NCI-H2107 (cell line): ENCODE measurements around the gene GPATCH4.
A peak's percentile ranks its signal among the peaks of the same experiment; 100 is the strongest.
"Not testable (repeated sequence)": the region's sequence is repeated elsewhere in the genome, so short reads cannot be mapped to it uniquely, and the experiment has no call there.

Source experiments
- DNase-seq: peaks from one replicate; lab custom pipeline; 2025; lab: John Stamatoyannopoulos, UW

GPATCH4 gene

DNA sequence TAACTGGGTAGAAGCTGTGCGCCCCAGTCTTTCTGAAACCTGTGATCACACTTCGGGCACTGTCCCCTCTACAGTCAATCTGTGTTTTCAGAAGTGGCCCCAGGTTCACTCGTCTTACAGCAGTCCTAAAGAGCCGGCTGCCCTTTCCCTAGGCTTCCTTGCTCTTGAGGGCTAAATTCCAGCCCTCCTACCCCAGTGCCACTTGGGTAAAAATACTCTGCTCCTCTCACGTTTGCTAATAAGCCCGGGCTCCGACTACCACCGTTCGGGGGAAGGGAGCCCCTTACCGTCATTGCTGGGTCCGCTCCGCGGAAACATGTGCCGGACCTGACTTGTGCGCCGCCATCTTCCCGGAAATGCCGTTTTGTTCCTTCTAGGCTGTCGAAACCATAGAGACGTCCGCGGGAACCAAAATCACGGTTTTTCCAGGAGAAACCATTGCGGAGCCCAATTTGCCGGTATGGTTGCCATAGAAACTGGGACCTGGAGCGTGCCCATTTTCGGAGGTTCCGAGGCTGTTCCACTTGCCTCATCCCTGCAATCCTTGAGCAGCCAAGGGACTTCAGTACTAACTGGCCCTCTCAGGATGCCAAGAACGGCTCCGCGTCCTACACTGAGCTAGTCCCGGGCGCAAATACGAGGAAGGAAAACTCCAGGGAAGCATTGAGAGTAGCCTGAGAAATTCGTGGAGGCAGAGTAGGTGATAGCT lies at the start of gene GPATCH4:
GPATCH4 (minus strand) TSS at position 358 of the 709 bp plus-strand sequence.
- peak; percentile 70 for DNase-seq

DNA sequence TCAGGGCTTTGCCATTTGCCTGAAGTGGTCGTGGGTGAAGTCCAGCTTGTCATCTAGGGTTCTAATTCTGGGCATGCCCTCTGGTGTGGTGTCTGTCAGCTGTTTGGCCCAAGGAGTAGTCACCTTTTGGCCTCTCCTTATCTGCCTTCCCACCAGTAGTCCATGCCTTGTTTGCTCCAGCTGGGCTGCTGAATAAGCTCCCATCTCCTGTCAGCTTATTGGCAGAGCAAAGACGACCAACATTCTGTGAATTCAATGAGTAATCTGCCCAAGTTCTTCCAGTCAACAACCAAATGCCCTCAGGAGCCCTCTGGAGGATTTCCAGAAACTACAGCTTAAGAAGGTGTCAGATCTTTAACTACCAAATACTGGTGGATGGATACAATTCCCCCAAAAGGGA lies 47.7 kb upstream of the GPATCH4 start:
- DNase-seq, result no peak

DNA sequence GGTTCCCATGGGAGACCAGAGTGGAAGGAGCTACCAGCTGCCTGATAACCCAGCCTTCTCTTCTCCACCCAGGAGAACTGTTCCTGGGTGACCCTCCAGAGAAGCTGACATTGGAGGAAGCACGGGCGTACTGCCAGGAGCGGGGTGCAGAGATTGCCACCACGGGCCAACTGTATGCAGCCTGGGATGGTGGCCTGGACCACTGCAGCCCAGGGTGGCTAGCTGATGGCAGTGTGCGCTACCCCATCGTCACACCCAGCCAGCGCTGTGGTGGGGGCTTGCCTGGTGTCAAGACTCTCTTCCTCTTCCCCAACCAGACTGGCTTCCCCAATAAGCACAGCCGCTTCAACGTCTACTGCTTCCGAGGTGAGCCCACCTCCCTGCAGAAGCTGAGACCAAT lies 47.2 kb upstream of the GPATCH4 start:
- DNase-seq, result no peak

DNA sequence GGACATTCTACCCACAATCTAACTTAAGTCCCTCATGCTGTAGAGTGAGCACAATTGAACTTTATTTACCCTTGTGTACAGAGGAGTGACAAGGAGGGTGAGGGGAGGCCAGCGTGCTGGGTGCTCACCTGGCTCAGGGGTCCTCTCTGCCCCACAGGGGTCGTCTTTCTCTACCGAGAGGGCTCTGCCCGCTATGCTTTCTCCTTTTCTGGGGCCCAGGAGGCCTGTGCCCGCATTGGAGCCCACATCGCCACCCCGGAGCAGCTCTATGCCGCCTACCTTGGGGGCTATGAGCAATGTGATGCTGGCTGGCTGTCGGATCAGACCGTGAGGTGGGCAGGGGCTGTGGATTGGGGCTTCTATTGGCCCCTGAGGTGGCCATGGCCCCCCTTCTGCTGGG lies 46.1 kb upstream of the GPATCH4 start:
- no peak for DNase-seq

DNA sequence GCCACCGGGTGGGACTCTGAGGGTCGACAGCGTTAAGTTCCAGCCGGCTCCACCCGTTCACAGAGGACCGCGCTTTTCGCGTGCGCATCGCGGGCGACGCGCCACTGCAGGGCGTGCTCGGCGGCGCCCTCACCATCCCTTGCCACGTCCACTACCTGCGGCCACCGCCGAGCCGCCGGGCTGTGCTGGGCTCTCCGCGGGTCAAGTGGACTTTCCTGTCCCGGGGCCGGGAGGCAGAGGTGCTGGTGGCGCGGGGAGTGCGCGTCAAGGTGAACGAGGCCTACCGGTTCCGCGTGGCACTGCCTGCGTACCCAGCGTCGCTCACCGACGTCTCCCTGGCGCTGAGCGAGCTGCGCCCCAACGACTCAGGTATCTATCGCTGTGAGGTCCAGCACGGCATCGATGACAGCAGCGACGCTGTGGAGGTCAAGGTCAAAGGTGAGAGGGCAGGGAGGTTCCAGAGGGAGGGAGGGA lies 45.5 kb upstream of the GPATCH4 start:
- no peak for DNase-seq

DNA sequence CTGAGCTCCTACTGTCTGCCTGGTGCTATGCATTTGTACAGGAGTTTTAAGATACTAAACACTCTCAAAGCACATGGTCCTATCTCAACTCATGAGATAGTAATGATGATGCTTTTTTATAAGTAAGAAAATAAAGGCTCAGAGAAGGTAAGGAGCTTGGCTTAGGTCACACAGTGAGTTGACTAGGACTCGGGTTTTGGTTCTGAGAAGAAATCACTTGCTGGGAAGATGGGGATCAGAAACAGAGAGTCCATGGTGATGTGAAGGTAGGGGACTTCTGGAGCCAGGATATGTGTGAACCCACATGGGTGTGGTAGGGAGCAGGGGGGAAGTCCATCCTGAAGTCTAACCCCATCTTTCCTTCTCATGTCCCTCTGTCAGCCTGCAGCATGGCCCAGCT lies 44.4 kb upstream of the GPATCH4 start:
- DNase-seq, result no peak

DNA sequence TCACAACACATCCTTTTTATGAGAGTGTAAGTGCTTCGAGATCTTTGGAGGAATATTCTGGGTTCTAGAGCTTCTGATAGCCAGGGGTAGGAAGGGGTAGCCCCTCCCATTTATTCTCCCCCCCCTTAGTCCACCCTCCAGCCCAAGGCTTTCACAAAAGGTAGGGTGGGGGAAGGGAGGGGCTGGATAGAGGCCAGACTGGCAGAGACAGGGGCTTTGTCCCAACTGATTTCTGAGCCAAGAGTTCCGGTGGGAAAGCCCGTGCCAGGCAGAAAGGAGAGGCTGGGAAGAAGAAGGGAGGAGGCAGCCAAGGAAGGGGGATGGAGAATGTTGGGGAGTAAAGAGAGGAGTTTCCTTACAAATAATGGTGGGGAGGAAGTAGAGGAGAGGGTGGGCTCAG lies 43.8 kb upstream of the GPATCH4 start:
- no peak for DNase-seq

DNA sequence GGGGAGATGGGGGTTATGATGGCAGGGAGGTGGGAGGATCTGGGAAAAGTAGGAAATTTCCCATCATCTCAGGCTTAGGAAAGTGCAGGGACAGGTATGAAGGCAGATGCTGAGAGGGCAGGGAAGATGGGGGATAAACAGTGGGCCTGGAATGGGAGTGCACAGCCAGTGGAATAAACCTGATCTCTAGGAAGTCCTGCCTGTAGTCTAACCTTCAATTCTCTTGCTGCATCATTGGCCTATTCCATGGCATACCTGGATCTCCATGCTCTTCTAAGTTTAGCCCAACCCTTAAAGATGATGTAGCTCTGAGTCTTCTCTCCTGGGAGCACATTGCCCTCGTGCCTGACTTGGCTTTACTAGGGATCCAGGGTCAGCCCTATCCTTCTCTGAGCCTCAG lies 43.4 kb upstream of the GPATCH4 start:
- no peak for DNase-seq

DNA sequence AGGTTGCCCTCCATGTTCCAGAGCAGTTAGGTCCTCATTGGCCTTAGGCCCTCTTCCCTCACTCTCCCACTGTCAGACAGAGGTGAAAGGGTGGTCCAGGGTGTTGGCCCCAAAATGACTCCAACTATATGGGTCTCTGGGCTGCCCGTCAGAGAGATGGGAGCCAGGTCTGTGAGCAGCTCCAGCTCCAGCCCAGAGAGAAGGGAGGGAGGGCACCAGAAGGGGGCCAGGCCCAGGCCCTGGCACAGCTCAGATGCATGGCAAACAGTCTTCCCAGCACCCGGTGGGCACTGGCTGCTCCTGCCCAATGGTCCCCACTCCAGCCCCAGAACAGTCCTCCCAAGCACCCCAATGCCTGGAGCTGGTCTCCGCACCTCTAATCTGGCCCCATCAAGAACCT lies 42.9 kb upstream of the GPATCH4 start:
- no peak for DNase-seq

DNA sequence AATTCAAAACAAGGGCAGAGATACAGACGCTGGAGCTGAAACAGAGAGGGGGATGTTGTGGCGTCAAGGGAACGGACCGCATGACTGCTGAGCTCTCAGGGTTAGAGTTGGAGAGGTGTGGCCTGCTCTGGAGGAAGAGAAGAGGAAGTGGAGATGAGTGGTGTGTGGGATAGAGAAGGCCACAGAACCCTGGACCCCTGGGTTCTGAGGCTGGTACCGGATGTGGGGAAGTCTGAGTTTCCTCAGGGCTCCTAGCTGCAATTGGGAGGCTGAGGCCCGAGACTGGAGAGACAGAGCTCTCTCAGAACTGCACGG lies 42.5 kb upstream of the GPATCH4 start:
- DNase-seq, result no peak

DNA sequence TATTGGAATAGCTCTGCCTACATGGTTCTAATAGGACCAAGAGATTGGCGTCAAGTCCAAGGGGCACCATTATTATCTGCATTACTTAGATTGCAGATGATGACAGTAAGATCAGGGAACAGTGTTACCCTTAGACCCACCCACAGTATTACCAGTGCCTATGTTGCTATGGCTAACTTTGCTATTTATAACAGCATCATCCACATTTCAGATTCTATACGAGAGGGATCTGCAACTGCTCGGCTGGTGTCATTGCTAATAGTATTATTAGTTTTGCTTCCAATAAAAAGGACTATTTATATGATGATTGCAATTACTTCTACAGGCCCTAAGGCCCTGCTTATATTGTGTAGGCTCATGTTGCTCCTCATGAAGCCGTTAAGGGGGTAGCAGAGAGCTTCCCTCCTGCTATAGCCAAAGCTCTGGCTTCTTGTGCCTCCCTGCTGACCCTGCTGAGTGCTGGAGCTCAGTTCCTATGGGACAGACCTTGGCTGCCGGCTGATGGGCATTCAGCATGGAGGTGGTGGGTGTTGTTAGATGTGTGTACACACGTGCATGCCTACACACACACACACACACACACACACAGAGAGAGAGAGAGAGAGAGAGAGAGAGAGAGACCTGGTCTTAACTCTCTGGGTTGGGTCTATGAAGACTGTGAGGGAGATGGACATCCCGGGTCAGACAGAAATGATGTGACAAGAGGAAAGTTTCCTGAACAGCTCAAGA lies 41.9 kb upstream of the GPATCH4 start:
- DNase-seq, result no peak

DNA sequence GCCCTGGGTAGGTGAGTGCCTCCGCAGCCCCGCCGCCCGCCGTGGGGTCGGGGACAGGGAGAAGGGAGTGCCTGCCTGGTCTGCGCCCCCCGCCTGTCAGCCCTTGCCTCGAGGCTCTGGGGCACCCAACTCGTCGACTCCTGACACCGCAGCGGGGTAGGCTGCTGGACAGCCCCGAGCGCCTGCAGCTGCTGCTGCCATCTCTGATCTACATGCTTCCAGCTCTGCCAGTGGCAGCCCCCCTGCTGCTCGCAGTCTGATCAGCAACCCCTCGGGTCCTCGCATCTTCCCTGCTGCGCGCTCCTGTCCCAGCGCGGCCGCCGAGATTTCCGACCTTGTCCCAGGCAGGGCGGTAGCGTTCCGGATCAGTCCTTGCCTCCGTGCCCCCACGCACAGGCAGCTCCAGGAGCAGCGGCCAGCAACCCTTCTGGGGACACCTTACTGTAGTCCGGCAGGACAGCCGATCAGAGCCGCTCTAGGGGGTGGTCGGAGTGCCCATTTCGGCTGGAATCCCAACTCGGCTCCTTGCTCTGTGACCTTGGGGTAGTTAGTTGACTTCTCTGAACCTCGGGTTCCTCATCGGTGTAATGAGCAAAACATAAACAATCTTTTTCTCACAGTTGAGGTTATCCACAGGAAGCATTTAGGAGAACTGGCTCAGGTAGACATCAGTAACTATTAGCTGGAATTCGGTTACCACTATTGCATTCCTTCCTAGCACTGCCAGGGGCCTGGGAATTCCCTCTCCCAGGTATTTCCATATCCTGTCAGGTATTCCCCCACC lies 41.2 kb upstream of the GPATCH4 start:
- DNase-seq, result no peak

DNA sequence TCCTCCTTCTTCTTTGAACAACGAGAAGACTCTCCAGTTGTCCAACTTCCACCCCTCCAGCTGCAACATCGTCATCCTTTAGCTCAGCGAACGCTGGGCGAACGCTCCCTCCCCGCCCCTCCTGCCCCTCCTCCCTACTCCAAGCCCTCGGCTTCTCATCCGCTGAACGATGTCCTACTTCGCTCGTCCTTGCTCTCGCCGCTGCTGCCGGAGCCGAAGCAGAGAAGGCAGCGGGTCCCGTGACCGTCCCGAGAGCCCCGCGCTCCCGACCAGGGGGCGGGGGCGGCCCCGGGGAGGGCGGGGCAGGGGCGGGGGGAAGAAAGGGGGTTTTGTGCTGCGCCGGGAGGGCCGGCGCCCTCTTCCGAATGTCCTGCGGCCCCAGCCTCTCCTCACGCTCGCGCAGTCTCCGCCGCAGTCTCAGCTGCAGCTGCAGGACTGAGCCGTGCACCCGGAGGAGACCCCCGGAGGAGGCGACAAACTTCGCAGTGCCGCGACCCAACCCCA lies 40.5 kb upstream of the GPATCH4 start, which contains the start of gene BCAN:
BCAN (plus strand) TSS at position 357 of the 504 bp plus-strand sequence. CDS start 3,938 bp downstream, outside the sequence.
- no peak for DNase-seq

DNA sequence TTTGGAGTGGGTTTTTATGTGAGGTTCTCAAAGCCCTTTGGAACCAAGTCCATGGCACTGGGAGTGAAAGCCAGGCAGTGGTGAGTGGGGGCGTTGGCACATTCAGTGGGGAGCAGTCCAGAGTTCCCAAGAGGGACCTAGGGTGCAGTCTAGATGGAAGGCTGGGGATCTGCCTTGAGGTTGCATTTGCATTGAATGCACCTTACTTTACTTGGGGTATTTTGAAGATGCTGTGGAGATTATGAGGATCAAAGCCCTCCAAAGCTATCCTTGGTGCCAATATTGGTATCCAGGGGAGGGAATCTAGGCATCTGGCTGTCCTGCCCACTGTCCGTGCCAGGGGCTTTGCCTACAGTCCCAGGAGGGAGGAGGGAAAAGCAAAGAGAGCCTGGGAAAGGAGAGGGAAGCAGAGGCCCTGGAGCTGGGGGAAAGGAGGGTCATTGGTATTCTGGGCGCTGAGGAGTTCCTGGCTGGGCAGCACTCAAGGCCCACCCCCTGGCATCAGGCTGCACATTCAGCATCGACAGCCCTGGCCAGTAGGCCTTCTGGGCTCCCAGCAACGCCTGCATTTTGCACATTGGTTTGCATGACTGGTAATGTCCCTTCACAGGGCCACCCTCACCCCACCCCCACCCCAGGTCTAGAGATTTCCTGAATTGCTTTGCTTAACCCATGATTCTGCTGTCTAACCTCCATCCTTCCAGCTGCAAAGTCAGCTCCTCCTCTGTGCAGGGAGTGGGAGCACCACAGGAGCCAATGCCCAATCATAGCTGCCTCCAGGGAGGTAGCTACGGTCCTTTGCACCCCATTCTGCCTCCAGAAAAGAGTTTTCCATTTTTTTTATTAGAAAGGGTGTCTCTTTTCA lies 39.8 kb upstream of the GPATCH4 start:
- DNase-seq, result no peak

DNA sequence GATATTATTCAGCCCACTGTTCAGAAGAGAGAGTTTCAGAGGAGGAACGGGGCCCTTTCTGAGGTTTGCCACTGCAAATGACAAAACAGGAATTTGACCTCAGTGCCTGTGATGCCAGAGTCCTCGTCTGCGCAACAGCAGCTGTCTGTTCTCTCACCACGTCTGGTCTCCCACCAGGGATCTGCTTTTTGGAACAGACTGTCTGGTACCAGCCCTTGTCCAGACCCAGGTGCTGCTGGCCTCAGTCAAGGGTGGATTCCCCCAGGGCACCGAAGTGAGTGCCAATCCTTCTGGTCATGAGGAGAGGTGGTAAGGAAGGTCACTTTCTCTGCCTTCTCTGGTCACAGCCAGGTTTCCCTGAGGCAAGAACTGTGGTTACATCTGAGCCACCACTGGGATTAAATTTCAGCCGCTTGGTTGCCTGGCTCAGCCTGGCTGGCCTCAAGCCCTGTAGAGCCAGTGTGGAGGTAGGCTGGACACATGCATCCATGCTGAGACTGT lies 38.4 kb upstream of the GPATCH4 start:
- DNase-seq, result no peak

DNA sequence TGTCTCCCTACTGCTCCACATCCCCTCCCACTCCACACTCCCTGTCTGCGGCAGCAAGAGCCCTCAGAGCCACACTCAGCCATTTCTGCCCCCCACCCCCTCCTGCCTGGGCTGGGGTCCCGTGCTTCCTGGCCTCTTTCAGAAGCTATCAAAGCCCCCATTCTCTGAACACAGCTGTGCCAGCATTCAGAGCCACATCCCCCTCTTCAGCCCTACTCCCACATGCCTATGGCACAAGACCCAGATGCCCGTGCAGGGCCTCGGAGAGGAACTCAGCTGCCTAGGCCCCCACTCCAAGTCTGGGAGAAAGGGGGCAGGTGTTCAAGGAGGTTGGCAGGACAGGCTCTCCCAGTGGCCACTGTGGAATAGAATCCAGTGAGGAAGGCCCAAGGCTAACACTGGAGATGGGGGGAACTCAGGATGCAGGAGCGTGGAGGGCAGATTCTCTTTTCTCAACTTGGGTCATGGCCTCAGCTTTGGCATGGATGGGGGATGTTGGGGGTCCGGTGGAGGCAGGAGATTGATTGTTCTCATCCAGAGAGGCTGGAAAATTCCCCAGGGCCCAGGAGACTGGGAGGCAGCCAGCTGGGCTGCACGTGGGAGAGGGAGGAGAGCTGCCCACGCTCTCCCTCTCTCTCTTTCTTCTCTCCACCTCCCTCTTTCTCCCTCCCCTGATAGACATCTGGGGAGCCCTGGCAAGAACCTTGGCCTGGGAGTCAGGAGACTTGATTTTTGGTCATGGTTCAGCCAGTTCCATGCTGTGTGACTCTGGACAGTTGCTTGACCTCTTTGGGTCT lies 37.1 kb upstream of the GPATCH4 start:
- no peak for DNase-seq

DNA sequence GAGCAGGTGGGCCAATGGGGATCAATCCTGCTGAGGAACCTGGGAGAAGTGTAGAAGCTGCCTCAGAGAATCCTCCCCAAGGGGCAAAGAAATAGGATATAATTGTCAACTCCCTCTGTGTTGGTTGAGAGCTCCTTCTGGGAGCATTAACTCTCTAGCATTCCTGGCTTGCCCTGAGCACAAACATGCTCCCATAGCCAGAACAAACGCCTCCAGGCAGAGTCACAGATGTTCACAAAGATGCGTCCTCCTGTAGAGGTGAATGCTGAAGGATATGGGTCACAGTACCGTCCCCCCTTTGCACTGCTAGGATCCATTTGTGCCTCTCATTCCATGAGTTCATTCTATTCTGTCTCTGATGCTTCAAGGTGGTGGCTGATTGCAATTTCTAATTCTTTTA lies 31.1 kb upstream of the GPATCH4 start:
- DNase-seq, result no peak

DNA sequence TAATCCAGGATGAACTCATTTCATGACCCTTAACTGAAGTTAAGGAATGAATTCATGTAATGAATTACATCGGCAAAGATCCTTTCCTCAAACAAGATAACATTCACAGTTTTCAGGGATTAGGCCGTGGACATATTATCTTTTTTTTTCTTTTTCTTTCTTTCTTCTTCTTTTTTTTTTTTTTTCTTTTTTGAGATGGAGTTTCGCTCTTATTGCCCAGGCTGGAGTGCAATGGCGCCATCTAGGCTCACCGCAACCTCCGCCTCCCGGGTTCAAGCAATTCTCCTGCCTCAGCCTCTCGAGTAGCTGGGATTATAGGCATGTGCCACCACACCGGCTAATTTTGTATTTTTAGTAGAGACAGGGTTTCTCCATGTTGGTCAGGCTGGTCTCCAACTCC lies 29.9 kb upstream of the GPATCH4 start:
- DNase-seq, result not testable (repeated sequence)

DNA sequence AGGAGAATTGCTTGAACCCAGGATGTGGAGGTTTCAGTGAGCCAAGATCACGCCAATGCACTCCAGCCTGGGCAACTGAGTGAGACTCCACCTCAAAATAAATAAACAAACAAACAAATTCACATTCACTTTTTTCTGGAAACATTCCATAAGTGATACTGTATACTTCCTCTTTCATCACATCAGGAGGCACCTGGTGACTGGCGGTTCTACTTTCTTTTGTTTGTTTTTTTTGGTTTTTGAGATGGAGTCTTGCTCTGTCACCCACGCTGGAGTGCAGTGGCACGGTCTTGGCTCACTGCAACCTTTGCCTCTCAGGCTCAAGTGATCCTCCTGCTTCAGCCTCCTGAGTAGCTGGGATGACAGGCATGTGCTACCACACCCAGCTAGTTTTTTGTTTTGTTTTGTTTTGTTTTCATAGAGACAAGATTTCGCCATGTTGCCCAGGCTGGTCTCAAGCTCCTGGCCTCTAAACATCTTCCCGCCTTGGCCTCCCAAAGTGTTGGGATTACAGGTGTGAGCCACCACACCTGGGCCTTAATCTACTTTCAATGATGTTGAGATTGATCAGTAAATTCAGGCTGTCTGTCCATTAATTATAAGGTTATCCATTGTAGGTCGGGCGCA lies 28.7 kb upstream of the GPATCH4 start:
- no peak for DNase-seq

DNA sequence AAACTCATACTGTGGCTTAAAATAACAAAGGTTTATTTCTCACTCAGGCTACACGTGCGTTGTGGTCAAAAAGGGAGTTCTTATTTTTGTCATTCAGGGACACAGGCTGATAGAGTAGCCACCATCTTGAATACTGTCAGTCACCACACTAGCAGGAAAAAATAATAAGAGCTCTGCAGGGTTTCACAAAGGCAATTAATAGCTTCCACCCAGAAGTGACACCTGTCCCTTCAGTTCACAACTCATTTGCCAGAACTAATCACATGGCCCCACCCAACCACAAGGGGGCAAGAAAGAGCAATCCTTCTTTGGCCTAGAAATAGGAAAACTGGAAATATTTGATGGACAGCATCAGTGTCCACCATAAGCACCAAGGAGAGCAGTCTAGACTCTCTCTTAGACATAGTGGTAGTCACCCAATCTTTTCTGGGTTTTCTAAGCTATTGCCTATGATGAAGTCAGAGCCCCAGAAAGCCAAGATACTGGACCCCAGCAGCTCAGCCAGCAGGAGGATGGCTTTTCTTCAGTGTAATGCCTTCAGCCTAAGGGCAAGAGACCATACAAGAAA lies 26.1 kb upstream of the GPATCH4 start:
- DNase-seq, result no peak
